ENCODE results near the gene MT1M. TPM values are rescaled to one million over a fixed set of nuclear protein-coding genes. Genes with fewer than 3 reads are reported as not detected.
A peak's percentile ranks its signal among the peaks of the same experiment; 100 is the strongest.

The MT1M gene
- total RNA-seq, 1 donor from 2014 or later = 1.2 TPM

GRCh38 chr16:56635441-56635967, 3.0 kb downstream of the MT1M start:
- TF ChIP-seq, protein P1, sequence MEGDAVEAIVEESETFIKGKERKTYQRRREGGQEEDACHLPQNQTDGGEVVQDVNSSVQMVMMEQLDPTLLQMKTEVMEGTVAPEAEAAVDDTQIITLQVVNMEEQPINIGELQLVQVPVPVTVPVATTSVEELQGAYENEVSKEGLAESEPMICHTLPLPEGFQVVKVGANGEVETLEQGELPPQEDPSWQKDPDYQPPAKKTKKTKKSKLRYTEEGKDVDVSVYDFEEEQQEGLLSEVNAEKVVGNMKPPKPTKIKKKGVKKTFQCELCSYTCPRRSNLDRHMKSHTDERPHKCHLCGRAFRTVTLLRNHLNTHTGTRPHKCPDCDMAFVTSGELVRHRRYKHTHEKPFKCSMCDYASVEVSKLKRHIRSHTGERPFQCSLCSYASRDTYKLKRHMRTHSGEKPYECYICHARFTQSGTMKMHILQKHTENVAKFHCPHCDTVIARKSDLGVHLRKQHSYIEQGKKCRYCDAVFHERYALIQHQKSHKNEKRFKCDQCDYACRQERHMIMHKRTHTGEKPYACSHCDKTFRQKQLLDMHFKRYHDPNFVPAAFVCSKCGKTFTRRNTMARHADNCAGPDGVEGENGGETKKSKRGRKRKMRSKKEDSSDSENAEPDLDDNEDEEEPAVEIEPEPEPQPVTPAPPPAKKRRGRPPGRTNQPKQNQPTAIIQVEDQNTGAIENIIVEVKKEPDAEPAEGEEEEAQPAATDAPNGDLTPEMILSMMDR (IDR thresholded peaks at IDR 0.05) = no peak
- Mint-ChIP-seq H3K9me3 (ENCODE audit: unreplicated experiment) (no peaks in the 10 kb centered on the region), H3K4me3 (ENCODE audit: unreplicated experiment) (peak overlapping the region; percentile 72), H3K27ac (ENCODE audit: unreplicated experiment) (no peak overlapping the region), H3K36me3 (ENCODE audit: unreplicated experiment) (peaks cover 3% of the 10 kb centered on the region), H3K27me3 (ENCODE audit: unreplicated experiment) (peaks cover 49% of the 10 kb centered on the region), H3K4me1 (ENCODE audit: unreplicated experiment) (peaks cover 33% of the 10 kb centered on the region)
- no peak for DNase-seq (ENCODE audit: extremely low spot score, unreplicated experiment)

DNA sequence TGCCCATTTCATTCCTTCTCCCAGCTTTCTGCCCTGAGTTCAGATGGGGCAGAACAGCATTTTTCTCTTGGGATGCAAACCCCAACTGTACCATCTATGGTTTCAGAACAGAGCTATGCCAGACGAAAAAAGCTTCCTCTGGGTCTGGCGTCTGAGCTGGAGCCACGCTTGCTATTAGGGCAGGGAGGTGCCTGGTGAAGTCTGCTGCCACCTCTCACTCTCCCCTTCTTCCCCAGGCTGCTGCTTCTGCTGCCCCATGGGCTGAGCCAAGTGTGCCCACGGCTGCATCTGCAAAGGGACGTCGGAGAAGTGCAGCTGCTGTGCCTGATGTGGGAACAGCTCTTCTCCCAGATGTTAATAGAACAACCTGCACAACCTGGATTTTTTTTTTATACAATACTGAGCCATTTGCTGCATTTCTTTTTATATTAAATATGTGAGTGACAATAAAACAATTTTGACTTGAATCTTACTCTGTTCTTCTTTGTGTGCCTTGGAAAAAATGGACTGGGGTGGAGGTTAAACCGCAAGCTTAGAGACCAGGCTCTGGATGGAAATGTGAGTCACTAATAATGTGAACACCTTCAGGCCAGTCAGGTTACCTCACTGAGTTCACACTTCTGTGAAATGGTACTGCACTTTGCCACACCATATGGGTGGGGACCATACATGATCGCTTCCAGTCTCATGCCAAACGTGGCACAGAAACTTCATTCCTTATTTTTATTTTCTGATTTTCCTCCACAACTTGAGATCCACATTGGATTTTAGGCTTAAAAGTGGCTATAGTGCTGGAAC, 4.4 kb downstream of the MT1M start:
- Mint-ChIP-seq H3K4me1 (ENCODE audit: unreplicated experiment) (peaks cover 31% of the 10 kb centered on the region), H3K4me3 (ENCODE audit: unreplicated experiment) (peak overlapping the region; percentile 69), H3K27me3 (ENCODE audit: unreplicated experiment) (peaks cover 49% of the 10 kb centered on the region)

GRCh38 chr16:56637814-56638750, 5.6 kb downstream of the MT1M start, which contains the start of gene MT1A:
TSS of gene MT1A (plus strand) at chr16:56638666. CDS start at chr16:56638739, 73 bp downstream.
- H3K4me3 Mint-ChIP-seq (ENCODE audit: unreplicated experiment) = peak within 1 kb of the TSS; percentile 69
- H3K27ac Mint-ChIP-seq (ENCODE audit: unreplicated experiment) = no peak within 1 kb of the TSS
- H3K27me3 Mint-ChIP-seq (ENCODE audit: unreplicated experiment) = peaks cover 49% of the 10 kb centered on the region
- TF ChIP-seq, protein P1 (IDR thresholded peaks at IDR 0.05) = no peak
- H3K4me1 Mint-ChIP-seq (ENCODE audit: unreplicated experiment) = peaks cover 21% of the 10 kb centered on the region
- DNase-seq (ENCODE audit: extremely low spot score, unreplicated experiment) = no peak
- no peaks in the 10 kb centered on the region for H3K9me3 Mint-ChIP-seq (ENCODE audit: unreplicated experiment)
- peaks cover 3% of the 10 kb centered on the region for H3K36me3 Mint-ChIP-seq (ENCODE audit: unreplicated experiment)

More for the DNA sequence above, 4.4 kb downstream of the MT1M start:
- DNase-seq (ENCODE audit: extremely low spot score, unreplicated experiment) = no peak
- no peaks in the 10 kb centered on the region for H3K9me3 Mint-ChIP-seq (ENCODE audit: unreplicated experiment)
- H3K27ac Mint-ChIP-seq (ENCODE audit: unreplicated experiment) = no peak overlapping the region
- H3K36me3 Mint-ChIP-seq (ENCODE audit: unreplicated experiment) = peaks cover 3% of the 10 kb centered on the region
- TF ChIP-seq, protein P1 (IDR thresholded peaks at IDR 0.05) = no peak

- peaks cover 25% of the 10 kb centered on the region for H3K4me1 Mint-ChIP-seq (ENCODE audit: unreplicated experiment)
- no peak overlapping the region for H3K27ac Mint-ChIP-seq (ENCODE audit: unreplicated experiment)
- H3K9me3 Mint-ChIP-seq (ENCODE audit: unreplicated experiment) = no peaks in the 10 kb centered on the region
- no peak for DNase-seq (ENCODE audit: extremely low spot score, unreplicated experiment)
- H3K27me3 Mint-ChIP-seq (ENCODE audit: unreplicated experiment) = peaks cover 46% of the 10 kb centered on the region
- TF ChIP-seq, protein P1 (IDR thresholded peaks at IDR 0.05) = no peak
- peak overlapping the region; percentile 69 for H3K4me3 Mint-ChIP-seq (ENCODE audit: unreplicated experiment)
- H3K36me3 Mint-ChIP-seq (ENCODE audit: unreplicated experiment) = peaks cover 3% of the 10 kb centered on the region
Measured at GRCh38 chr16:56639045-56639444, 6.6 kb downstream of the MT1M start.

All from osteocyte (in vitro differentiated cells).